Measurements from ENCODE around the gene RAVER1. TPM values are rescaled to one million over a fixed set of nuclear protein-coding genes. Genes with fewer than 3 reads are reported as not detected.

Gene RAVER1
- total and polyA plus RNA-seq, 2 of the 8 experiments (the other 6 are each of a cell fraction or from before 2014, with no cell fraction given), result 5.7 to 70.5 TPM

GRCh38 chr19:10332158-10332964 lies 968 bp downstream of the RAVER1 start:
- H3K56ac ChIP-seq (replicated peaks; ENCODE audit: insufficient read length, low read depth, low read length), result no peak overlapping the region
- no peak overlapping the region for H3K4ac ChIP-seq (replicated peaks; ENCODE audit: insufficient read length, low read depth, low read length)
- no peak overlapping the region for H2BK20ac ChIP-seq (ENCODE audit: low read length)
- H3K18ac ChIP-seq (ENCODE audit: extremely low read depth, low read length), result no peak overlapping the region; the same call in 1 of the 2 replicates
- no peak overlapping the region for H2BK120ac ChIP-seq (replicated peaks; ENCODE audit: low read depth, low read length)
- H3K9me3 ChIP-seq (ENCODE audit: insufficient read depth in 2 of 2, low read depth in 1 of 2, low read length in 1 of 2), result no peaks in the 10 kb centered on the region
- H2BK15ac ChIP-seq (ENCODE audit: low read length), result no peak overlapping the region
- H4K5ac ChIP-seq (ENCODE audit: insufficient read length, low read depth, low read length), result no peak overlapping the region
- H3K36me3 ChIP-seq (ENCODE audit: control insufficient read depth in 2 of 4, insufficient read depth in 4 of 4, low read length in 3 of 4), result peaks cover 20 to 29% (median 25%) of the 10 kb centered on the region in 4 experiments
- H3K79me2 ChIP-seq (ENCODE audit: control insufficient read depth in 1 of 2, insufficient read depth in 2 of 2, low read length in 2 of 2), result peaks cover 5 to 24% of the 10 kb centered on the region in 2 experiments
- H3K14ac ChIP-seq (ENCODE audit: insufficient read length), result no peak overlapping the region
- H3K27ac ChIP-seq (ENCODE audit: low read depth, low read length), result peak overlapping the region; percentile 76
- no peak overlapping the region for H2BK12ac ChIP-seq (ENCODE audit: low read depth, low read length)
- H3K4me3 ChIP-seq (ENCODE audit: extremely low read depth in 1 of 4, insufficient read depth in 2 of 4, low read depth in 3 of 4, low read length in 4 of 4), result peak overlapping the region; percentile 75 to 96 (median 90)
- TF ChIP-seq SAP30 (IDR thresholded peaks at IDR 0.05; ENCODE audit: insufficient read depth, insufficient replicate concordance, low read length) (peak; percentile 83), SIN3A (conservative IDR thresholded peaks at IDR 0.05 in 1 of 2, IDR thresholded peaks at IDR 0.05 in 1 of 2; ENCODE audit: low read depth in 1 of 2, low read length in 2 of 2) (peak in 1 of 2 experiments; percentile 66; a peak in 1 of 4 replicates), ASH2L (IDR thresholded peaks at IDR 0.05; ENCODE audit: low read length) (no peak), SP2 (IDR thresholded peaks at IDR 0.05; ENCODE audit: low read length) (no peak), EP300 (IDR thresholded peaks at IDR 0.05; ENCODE audit: borderline replicate concordance in 1 of 2, low read depth in 2 of 2, low read length in 2 of 2) (no peak), SP4 (IDR thresholded peaks at IDR 0.05; ENCODE audit: low read length) (0 out of 2 replicates have a peak, but pooled peaks have one; percentile 38), NANOG (IDR thresholded peaks at IDR 0.05; ENCODE audit: insufficient read depth, low read depth, low read length, poor library complexity, severe bottlenecking) (no peak), CREB1 (IDR thresholded peaks at IDR 0.05) (no peak)
- peaks cover 0 to 19% (median 7%) of the 10 kb centered on the region in 4 experiments; a peak in 6 of 7 replicates for H3K4me1 ChIP-seq (replicated peaks in 1 of 4; ENCODE audit: control insufficient read depth in 3 of 4, insufficient read depth in 4 of 4, low read length in 3 of 4)
- peaks cover 9 to 19% of the 10 kb centered on the region in 2 experiments for H4K20me1 ChIP-seq (replicated peaks in 1 of 2; ENCODE audit: control insufficient read depth in 1 of 2, insufficient read depth in 2 of 2, low read length in 2 of 2)
- H3K23ac ChIP-seq (ENCODE audit: insufficient read length), result no peak overlapping the region
- peaks cover 7% of the 10 kb centered on the region for H3K79me1 ChIP-seq (ENCODE audit: low read depth, low read length)
- WGBS, 2 experiments (ENCODE audit: extremely low coverage in 1 of 2, insufficient coverage in 1 of 2, insufficient read length in 1 of 2, insufficient replicate concordance in 2 of 2, low coverage in 1 of 2, low lambda C conversion rate in 2 of 2, missing lambda C conversion rate in 1 of 2), result 46% methylated on average over 18 of the region's 18 CpGs; no CpG with 5 or more reads in 1 of the 2 experiments
- H2BK5ac ChIP-seq (ENCODE audit: low read depth, low read length), result peak overlapping the region; percentile 82
- CTCF ChIA-PET (ENCODE audit: partially characterized antibody), result interaction anchor here (0.6 to 4.9 kb wide), 12 partner anchors 11 to 73 kb away, joined by 3 to 21 read pairs (median 4); partner anchors contain the start of gene ICAM1
- no peak for FAIRE-seq
- no peak overlapping the region for H4K8ac ChIP-seq (ENCODE audit: extremely low read depth, insufficient read depth, low read length)
- no peak overlapping the region for H2AFZ ChIP-seq (ENCODE audit: low read length)
- H3K4me2 ChIP-seq (ENCODE audit: insufficient read depth in 1 of 2, low read depth in 2 of 2, low read length in 2 of 2), result peak overlapping the region; percentile 82 to 91
- H3K23me2 ChIP-seq (ENCODE audit: low read depth, low read length), result peaks cover 13% of the 10 kb centered on the region
- POLR2A ChIA-PET (ENCODE audit: partially characterized antibody), result interaction anchor here (0.9 to 6.8 kb wide), 13 partner anchors 13 to 138 kb away, joined by 3 to 104 read pairs (median 4); partner anchors contain the start of genes DNMT1, FDX2, ICAM1 and ICAM4
- H4K91ac ChIP-seq (replicated peaks; ENCODE audit: insufficient read length, low read length), result no peak overlapping the region
- H2AK5ac ChIP-seq (ENCODE audit: low read depth, low read length), result no peak overlapping the region
- no peak for DNase-seq (ENCODE audit: low read depth in 1 of 2, low spot score in 2 of 2)
- peaks cover 0 to 3% (median 0%) of the 10 kb centered on the region in 4 experiments; a peak in 2 of 7 replicates for H3K27me3 ChIP-seq (replicated peaks in 1 of 4; ENCODE audit: control insufficient read depth in 3 of 4, extremely low read depth in 1 of 4, insufficient read depth in 3 of 4, low read length in 3 of 4)
- peak overlapping the region; percentile 52 to 86 (median 78) for H3K9ac ChIP-seq (replicated peaks in 1 of 4; ENCODE audit: extremely low read depth in 1 of 4, low read depth in 3 of 4, low read length in 3 of 4)

Data from H1 (cell line).